Tibial nerve (tissue), 4 donors: ENCODE measurements around the gene CCR5AS.
"Not testable (repeated sequence)": the region's sequence is repeated elsewhere in the genome, so short reads cannot be mapped to it uniquely, and the experiment has no call there.

Source experiments
- DNase-seq, 2 donors: peaks; one replicate each; pipeline ENCODE4 v3.0.0-alpha.2; 2019; ENCODE audit warnings: low spot score in 2 of 2
- H3K27ac ChIP-seq, 4 donors: fragments of 200-600 bp; sonication (generic) in 3 of 4; one replicate each; pipeline ENCODE4 v1.5.1; 2017 to 2019; ENCODE audit warnings: mild to moderate bottlenecking in 1 of 4
- H3K27me3 ChIP-seq, 2 donors: fragments of 200-600 bp; sonication (generic) in 1 of 2; one replicate each; pipeline versions ENCODE4 v1.5.1 to v1.6.0; 2017 to 2019
- H3K36me3 ChIP-seq, 3 donors: fragments of 200-600 bp; sonication (generic); one replicate each; pipeline ENCODE4 v1.5.1; 2018 to 2019
- H3K4me1 ChIP-seq, 4 donors: fragments of 200-600 bp; sonication (generic) in 3 of 4; one replicate each; pipeline ENCODE4 v1.5.1; 2017 to 2019
- H3K4me3 ChIP-seq, 4 donors: fragments of 200-600 bp; sonication (generic) in 3 of 4; one replicate each; pipeline ENCODE4 v1.5.1; 2017 to 2019; ENCODE audit warnings: mild to moderate bottlenecking in 1 of 4, moderate library complexity in 1 of 4
- H3K9me3 ChIP-seq, 4 donors: fragments of 200-600 bp; sonication (generic) in 3 of 4; one replicate each; pipeline ENCODE4 v1.5.1; 2017 to 2019
- CTCF ChIP-seq, 5 experiments: fragments of 200-600 bp in 3 of 5; fragments of 450-650 bp in 2 of 5; sonication (generic) in 3 of 5; IDR thresholded peaks; one replicate each; pipeline ENCODE4 v1.5.1; 2016 to 2019; ENCODE audit warnings: antibody characterized with exemption in 5 of 5, mild to moderate bottlenecking in 3 of 5, moderate library complexity in 2 of 5
- EP300 ChIP-seq, 2 donors: sonication (generic); formaldehyde crosslinking; IDR thresholded peaks; one replicate each; pipeline ENCODE4 v1.6.1; 2017; ENCODE audit warnings: antibody characterized with exemption in 2 of 2, mild to moderate bottlenecking in 1 of 2
- POLR2A ChIP-seq, 2 donors: fragments of 450-650 bp; IDR thresholded peaks; one replicate each; pipeline ENCODE4 v1.6.1; 2017; ENCODE audit warnings: antibody characterized with exemption in 2 of 2, mild to moderate bottlenecking in 2 of 2, moderate library complexity in 2 of 2
- WGBS, 2 donors: methylation state at CpG; one replicate each; pipeline ENCODE4 v1.1.5; 2018; 5-methylcytosine and 5-hydroxymethylcytosine counted together

CCR5AS gene

GRCh38 chr3:46427916-46428833 is 21.3 kb upstream of the CCR5AS start:
- WGBS, 2 donors = 70 to 77% methylated on average over 10 of the region's 10 CpGs
- Histone ChIP-seq H3K27me3 (no peaks in the 10 kb centered on the region), H3K9me3 (peaks cover 0 to 16% (median 0%) of the 10 kb centered on the region in 4 donors), H3K27ac (no peak overlapping the region), H3K4me3 (no peak overlapping the region), H3K36me3 (no peaks in the 10 kb centered on the region), H3K4me1 (no peaks in the 10 kb centered on the region)
- no peak for DNase-seq
- no peak for TF ChIP-seq CTCF (IDR thresholded peaks at IDR 0.05)

- 46 to 49% methylated on average over 8 of the region's 8 CpGs for WGBS, 2 donors
- not testable (repeated sequence) for H3K27me3 ChIP-seq, DNase-seq, H3K4me3 ChIP-seq, H3K36me3 ChIP-seq, H3K4me1 ChIP-seq, H3K27ac ChIP-seq
- peaks cover 0 to 16% (median 0%) of the 10 kb centered on the region in 4 donors for H3K9me3 ChIP-seq
These were observed 20.5 kb upstream of the CCR5AS start for GRCh38 chr3:46427404-46427803.

GRCh38 chr3:46426476-46426875 is 19.6 kb upstream of the CCR5AS start:
- not testable (repeated sequence) for H3K27ac ChIP-seq, H3K9me3 ChIP-seq, H3K27me3 ChIP-seq, DNase-seq, H3K36me3 ChIP-seq, H3K4me3 ChIP-seq, H3K4me1 ChIP-seq
- 60 to 64% methylated on average over 4 of the region's 4 CpGs for WGBS, 2 donors

GRCh38 chr3:46423588-46423987 is 16.7 kb upstream of the CCR5AS start:
- no peaks in the 10 kb centered on the region for H3K27me3 ChIP-seq
- no peaks in the 10 kb centered on the region for H3K36me3 ChIP-seq
- DNase-seq = no peak
- 77 to 89% methylated on average over 5 of the region's 5 CpGs for WGBS, 2 donors
- no peaks in the 10 kb centered on the region for H3K9me3 ChIP-seq
- no peaks in the 10 kb centered on the region for H3K4me1 ChIP-seq
- no peak overlapping the region for H3K4me3 ChIP-seq
- no peak overlapping the region for H3K27ac ChIP-seq
- TF ChIP-seq EP300 (IDR thresholded peaks at IDR 0.05) (no peak), CTCF (IDR thresholded peaks at IDR 0.05) (no peak), POLR2A (IDR thresholded peaks at IDR 0.05) (no peak)

GRCh38 chr3:46422617-46423016 is 15.8 kb upstream of the CCR5AS start:
- WGBS, 2 donors = 89 to 93% methylated on average over 6 of the region's 6 CpGs
- H3K9me3 ChIP-seq = no peaks in the 10 kb centered on the region
- no peak for DNase-seq
- no peaks in the 10 kb centered on the region for H3K36me3 ChIP-seq
- no peak overlapping the region for H3K27ac ChIP-seq
- TF ChIP-seq CTCF (IDR thresholded peaks at IDR 0.05) (no peak), EP300 (IDR thresholded peaks at IDR 0.05) (no peak), POLR2A (IDR thresholded peaks at IDR 0.05) (no peak)
- H3K27me3 ChIP-seq = no peaks in the 10 kb centered on the region
- no peaks in the 10 kb centered on the region for H3K4me1 ChIP-seq
- no peak overlapping the region for H3K4me3 ChIP-seq

GRCh38 chr3:46420931-46421330 is 14.1 kb upstream of the CCR5AS start:
- Histone ChIP-seq H3K9me3 (no peaks in the 10 kb centered on the region), H3K27me3 (no peaks in the 10 kb centered on the region), H3K36me3 (no peaks in the 10 kb centered on the region), H3K4me3 (no peak overlapping the region), H3K4me1 (peaks cover 0 to 5% (median 0%) of the 10 kb centered on the region in 4 donors), H3K27ac (no peak overlapping the region)
- WGBS, 2 donors = 68 to 71% methylated on average over 2 of the region's 2 CpGs
- TF ChIP-seq CTCF (IDR thresholded peaks at IDR 0.05) = no peak
- TF ChIP-seq EP300 (IDR thresholded peaks at IDR 0.05) = no peak
- no peak for TF ChIP-seq POLR2A (IDR thresholded peaks at IDR 0.05)
- DNase-seq = no peak
